Upper lobe of left lung (tissue), 4 donors: Measurements from ENCODE around the gene SCAF4.

ENCODE experiments used
- EP300 ChIP-seq, 4 donors: sonication (generic); formaldehyde crosslinking; IDR thresholded peaks; one replicate each; pipeline ENCODE4 v1.5.1; 2017; ENCODE audit warnings: antibody characterized with exemption in 4 of 4, control low read depth in 2 of 4
- TF ChIP-seq, protein P1 (sequence below), 6 experiments: fragments of 450-650 bp in 4 of 6; fragments of 200-600 bp in 2 of 6; sonication (generic) in 2 of 6; IDR thresholded peaks; one replicate each; pipeline ENCODE4 v1.5.1; 2016 to 2019; ENCODE audit warnings: antibody characterized with exemption in 6 of 6

DNA sequence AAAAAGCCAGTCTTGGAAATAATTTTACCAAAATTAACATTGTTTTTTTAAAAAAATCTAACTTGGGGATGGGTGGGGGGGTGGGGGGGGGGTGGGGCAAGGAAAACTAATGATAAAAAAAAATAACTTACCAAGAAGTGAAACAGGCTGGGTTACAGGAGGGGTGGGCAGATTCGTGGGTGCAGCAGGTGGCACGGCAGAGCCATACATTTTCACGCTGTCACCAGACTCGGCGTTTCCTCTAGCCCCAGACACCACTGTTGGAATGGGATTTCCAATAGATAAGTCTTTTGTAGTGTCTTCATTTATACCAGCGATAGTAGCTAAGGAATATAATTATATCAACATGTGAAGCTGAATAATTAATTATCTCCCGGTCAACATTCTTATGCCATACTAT lies 47.0 kb downstream of the SCAF4 start:
- TF ChIP-seq, protein P1, sequence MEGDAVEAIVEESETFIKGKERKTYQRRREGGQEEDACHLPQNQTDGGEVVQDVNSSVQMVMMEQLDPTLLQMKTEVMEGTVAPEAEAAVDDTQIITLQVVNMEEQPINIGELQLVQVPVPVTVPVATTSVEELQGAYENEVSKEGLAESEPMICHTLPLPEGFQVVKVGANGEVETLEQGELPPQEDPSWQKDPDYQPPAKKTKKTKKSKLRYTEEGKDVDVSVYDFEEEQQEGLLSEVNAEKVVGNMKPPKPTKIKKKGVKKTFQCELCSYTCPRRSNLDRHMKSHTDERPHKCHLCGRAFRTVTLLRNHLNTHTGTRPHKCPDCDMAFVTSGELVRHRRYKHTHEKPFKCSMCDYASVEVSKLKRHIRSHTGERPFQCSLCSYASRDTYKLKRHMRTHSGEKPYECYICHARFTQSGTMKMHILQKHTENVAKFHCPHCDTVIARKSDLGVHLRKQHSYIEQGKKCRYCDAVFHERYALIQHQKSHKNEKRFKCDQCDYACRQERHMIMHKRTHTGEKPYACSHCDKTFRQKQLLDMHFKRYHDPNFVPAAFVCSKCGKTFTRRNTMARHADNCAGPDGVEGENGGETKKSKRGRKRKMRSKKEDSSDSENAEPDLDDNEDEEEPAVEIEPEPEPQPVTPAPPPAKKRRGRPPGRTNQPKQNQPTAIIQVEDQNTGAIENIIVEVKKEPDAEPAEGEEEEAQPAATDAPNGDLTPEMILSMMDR (IDR thresholded peaks at IDR 0.05), result no peak
- no peak for TF ChIP-seq EP300 (IDR thresholded peaks at IDR 0.05)
